Heart right ventricle (tissue), 16 donors: ENCODE data around the gene CBX1. TPM values are rescaled to one million over a fixed set of nuclear protein-coding genes. Genes with fewer than 3 reads are reported as not detected.
A peak's percentile ranks its signal among the peaks of the same experiment; 100 is the strongest.

Experiments used
- ATAC-seq, 8 donors: fragments of 200-7000 bp; cut with Tn5 transposase; one replicate each; pipeline ENCODE4 v1.9.1; 2020; ENCODE audit warnings: mild to moderate bottlenecking in 8 of 8, moderate library complexity in 8 of 8, moderate number of reproducible peaks in 1 of 8
- DNase-seq, 2 donors: peaks; one replicate each; pipeline ENCODE4 v3.0.0-alpha.2; 2020
- H3K27ac ChIP-seq, 10 donors: fragments of 200-600 bp; sonication (generic) in 2 of 10; one replicate each; pipeline versions ENCODE4 v1.5.0 to v1.8.0; 2020 to 2022; ENCODE audit warnings: mild to moderate bottlenecking in 3 of 10
- H3K27me3 ChIP-seq, 7 donors: fragments of 200-600 bp; one replicate each; pipeline ENCODE4 v1.8.0; 2021 to 2022; ENCODE audit warnings: mild to moderate bottlenecking in 2 of 7
- H3K36me3 ChIP-seq, 9 donors: fragments of 200-600 bp; sonication (generic) in 1 of 9; one replicate each; pipeline versions ENCODE4 v1.5.0 to v1.8.0; 2020 to 2022; ENCODE audit warnings: mild to moderate bottlenecking in 2 of 9
- H3K4me1 ChIP-seq, 9 donors: fragments of 200-600 bp; sonication (generic) in 1 of 9; one replicate each; pipeline versions ENCODE4 v1.5.0 to v1.8.0; 2020 to 2022; ENCODE audit warnings: mild to moderate bottlenecking in 4 of 9
- H3K4me3 ChIP-seq, 10 donors: fragments of 200-600 bp; sonication (generic) in 2 of 10; one replicate each; pipeline versions ENCODE4 v1.5.0 to v1.8.0; 2020 to 2022; ENCODE audit warnings: mild to moderate bottlenecking in 7 of 10, moderate library complexity in 2 of 10
- H3K9me3 ChIP-seq, 11 donors: fragments of 200-600 bp in 10 of 11; sonication (generic) in 2 of 11; one replicate each; pipeline versions ENCODE4 v1.5.0 to v1.8.0; 2013 to 2022; ENCODE audit warnings: mild to moderate bottlenecking in 2 of 11, control low read depth in 1 of 11, moderate library complexity in 1 of 11
- WGBS, 2 donors: extraction: QIAGEN DNeasy Blood & Tissue Kit; methylation state at CpG; one replicate each; pipeline ENCODE4 v1.1.7; 2013; ENCODE audit warnings: inconsistent platforms in 1 of 2; 5-methylcytosine and 5-hydroxymethylcytosine counted together
- intact Hi-C, 10 donors: fragments of 100-400 bp; cut with DNase I; formaldehyde crosslinking; loops; one replicate each; pipeline versions ENCODE4 v1.11.1 to v1.14.2; 2022
- polyA plus RNA-seq, 2 donors: library from polyadenylated mRNA; stranded (reverse); fragments of 200-250 nt; gene quantifications; one replicate each; pipeline ENCODE4 v1.2.3, GENCODE V29; 2013
- total RNA-seq, 10 donors: library from RNA; stranded (reverse); fragmentation: NEBNext Ultra II Directional in 3 of 10; extraction: Animal tissue kit (Norgen Biotek cat#: 25700) in 3 of 10; gene quantifications; one replicate each; pipeline versions ENCODE4 v1.2.1 to v1.2.4, GENCODE V29; 2021 to 2023
- TF ChIP-seq, protein P1 (sequence below), 9 donors: fragments of 200-600 bp; sonication (generic) in 2 of 9; IDR thresholded peaks; one replicate each; pipeline versions ENCODE4 v1.5.0 to v1.8.0; 2021 to 2022; ENCODE audit warnings: antibody characterized with exemption in 9 of 9, mild to moderate bottlenecking in 5 of 9, moderate library complexity in 1 of 9
- donor health status: Arrhythmogenic right ventricular cardiomyopathy.
- donor health status: ischemic (EF 13 %, LVEDD 7.1; RV severe dilation, severe dysfunction).
- donor health status: healthy with polysubstance abuse.
- donor health status: DM: no; HTN: yes; CAD: no.
- donor health status: DM: no; HTN: no; CAD: no.
- donor health status: ischemic (EF 25% LVEDD 6.9; RV normal size, moderate dysfunction).
- donor health status: ischemic (EF 25% LVEDD 5.7; RV mildly dilated, moderate dysfunction).
- donor health status: healthy.
- donor health status: DM: yes; HTN: yes; CAD: no.
- donor health status: Ischemic cardiomyopathy.
- donor health status: ischemic (EF 35%, LVEDD 5.7; RV mildly dilated, moderate dysfunction).
- donor health status: nonischemic (EF 11% LVEDD 7.7; RV severe dilation, severe dysfunction).
- donor health status: DM: yes; HTN: yes; CAD: no.
- donor health status: PGD.
- donor health status: ischemic (EF 29% LVEDD 5.4; RV normal size, mild dysfunction).
- donor health status: nonischemic (EF 23%, LVEDD 6.1; RV moderate dilation, normal function).

Gene CBX1
- total and polyA plus RNA-seq, 12 donors = 19.8 to 40.8 (median 35.9) TPM

DNA sequence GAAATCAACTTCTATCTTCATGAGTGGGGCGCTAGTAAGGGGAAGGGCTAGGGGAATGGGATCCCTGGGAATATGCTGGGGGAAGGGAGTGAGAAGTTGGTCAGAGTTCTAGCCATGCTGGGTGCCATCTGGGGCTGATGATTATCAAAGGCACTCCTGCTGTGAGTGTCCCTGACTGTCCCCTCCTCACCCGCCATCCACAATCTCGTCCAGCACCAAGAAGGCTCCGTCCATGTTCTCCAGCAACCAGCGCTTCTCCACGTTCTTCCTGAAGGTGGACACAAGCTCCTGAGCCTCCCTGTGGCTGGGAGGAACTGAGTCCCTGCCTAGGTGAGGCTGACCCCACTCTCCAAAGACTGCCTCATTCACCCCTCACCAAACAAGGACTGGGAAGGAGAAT, 69.3 kb downstream of the CBX1 start:
- 89% methylated on average over 6 of the region's 6 CpGs for WGBS, 2 donors
- DNase-seq (no peak), ATAC-seq (no peak)
- intact Hi-C loops = loop anchor here in 1 of 10 donors (10.0 kb wide), 1 partner anchor 803 kb away; the partner anchor contains the start of gene CALCOCO2
- Histone ChIP-seq H3K27ac (no peak overlapping the region), H3K27me3 (peaks cover 0 to 7% (median 0%) of the 10 kb centered on the region in 7 donors), H3K4me3 (no peak overlapping the region), H3K36me3 (peaks cover 0 to 21% (median 0%) of the 10 kb centered on the region in 9 donors), H3K4me1 (peaks cover 7 to 30% (median 17%) of the 10 kb centered on the region in 9 donors), H3K9me3 (no peaks in the 10 kb centered on the region)
- TF ChIP-seq, protein P1, sequence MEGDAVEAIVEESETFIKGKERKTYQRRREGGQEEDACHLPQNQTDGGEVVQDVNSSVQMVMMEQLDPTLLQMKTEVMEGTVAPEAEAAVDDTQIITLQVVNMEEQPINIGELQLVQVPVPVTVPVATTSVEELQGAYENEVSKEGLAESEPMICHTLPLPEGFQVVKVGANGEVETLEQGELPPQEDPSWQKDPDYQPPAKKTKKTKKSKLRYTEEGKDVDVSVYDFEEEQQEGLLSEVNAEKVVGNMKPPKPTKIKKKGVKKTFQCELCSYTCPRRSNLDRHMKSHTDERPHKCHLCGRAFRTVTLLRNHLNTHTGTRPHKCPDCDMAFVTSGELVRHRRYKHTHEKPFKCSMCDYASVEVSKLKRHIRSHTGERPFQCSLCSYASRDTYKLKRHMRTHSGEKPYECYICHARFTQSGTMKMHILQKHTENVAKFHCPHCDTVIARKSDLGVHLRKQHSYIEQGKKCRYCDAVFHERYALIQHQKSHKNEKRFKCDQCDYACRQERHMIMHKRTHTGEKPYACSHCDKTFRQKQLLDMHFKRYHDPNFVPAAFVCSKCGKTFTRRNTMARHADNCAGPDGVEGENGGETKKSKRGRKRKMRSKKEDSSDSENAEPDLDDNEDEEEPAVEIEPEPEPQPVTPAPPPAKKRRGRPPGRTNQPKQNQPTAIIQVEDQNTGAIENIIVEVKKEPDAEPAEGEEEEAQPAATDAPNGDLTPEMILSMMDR (IDR thresholded peaks at IDR 0.05) = no peak

DNA sequence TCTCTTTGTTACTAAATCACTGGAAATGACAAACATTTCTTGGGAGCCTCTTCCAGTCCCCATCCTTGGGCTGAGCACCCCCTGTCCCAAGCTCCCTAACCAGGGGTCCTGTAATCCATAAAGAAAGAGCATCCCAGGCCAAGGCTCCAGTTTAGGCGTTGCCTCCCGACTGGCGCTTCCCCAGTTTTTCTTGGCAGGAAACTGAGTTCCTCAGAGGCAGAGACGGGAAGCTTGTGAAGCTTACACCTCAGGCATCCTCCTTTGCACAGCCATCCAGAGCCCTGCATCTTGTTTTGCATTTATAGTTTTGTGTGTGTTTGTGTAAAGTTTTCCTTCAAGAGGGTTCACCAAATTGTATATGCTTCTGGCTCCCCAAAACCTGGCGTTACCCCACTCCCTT, 70.7 kb downstream of the CBX1 start:
- peaks cover 0 to 21% (median 0%) of the 10 kb centered on the region in 9 donors for H3K36me3 ChIP-seq
- intact Hi-C loops = loop anchor here in 1 of 10 donors (10.0 kb wide), 1 partner anchor 804 kb away; the partner anchor contains the start of gene CALCOCO2
- peak in 1 of 8 donors; percentile 10 for ATAC-seq
- 34 to 58% methylated on average over 5 of the region's 5 CpGs for WGBS, 2 donors
- H3K4me3 ChIP-seq = no peak overlapping the region
- peak overlapping the region in 5 of 10 donors; percentile 26 to 65 (median 49) for H3K27ac ChIP-seq
- H3K27me3 ChIP-seq = no peaks in the 10 kb centered on the region
- DNase-seq = peak in 1 of 2 donors; percentile 44
- TF ChIP-seq, protein P1 (IDR thresholded peaks at IDR 0.05) = no peak
- H3K9me3 ChIP-seq = no peaks in the 10 kb centered on the region
- H3K4me1 ChIP-seq = peaks cover 4 to 37% (median 25%) of the 10 kb centered on the region in 9 donors

DNA sequence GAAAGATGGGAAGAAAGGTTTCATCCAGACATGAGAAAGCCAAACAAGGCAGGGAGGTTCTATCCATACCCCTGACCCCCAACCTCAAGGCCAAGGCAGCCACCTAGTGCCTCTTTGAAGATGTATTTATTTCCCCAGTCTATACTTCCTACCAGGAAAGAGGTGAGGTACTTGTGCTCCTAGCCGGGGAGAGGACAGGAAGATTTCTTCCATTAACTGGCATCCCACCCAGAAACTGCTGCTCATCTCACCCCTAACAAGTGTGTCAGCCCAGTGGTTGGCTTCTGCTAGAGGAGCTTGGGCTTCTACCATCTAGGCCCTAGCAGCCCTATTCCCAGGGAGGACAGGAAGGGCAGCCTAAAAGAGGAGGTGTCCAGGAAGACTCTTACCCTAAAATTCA, 72.5 kb downstream of the CBX1 start:
- TF ChIP-seq, protein P1 (IDR thresholded peaks at IDR 0.05) = no peak
- intact Hi-C loops = loop anchor here in 8 of 10 donors (5.0 to 10.0 kb wide), 5 partner anchors 99 to 589 kb away; partner anchors contain the start of genes HOXB8 (in 6 of the 8) and HOXB7 (in 5 of the 8)
- WGBS, 2 donors = 58 to 71% methylated on average over 1 of the region's 1 CpG
- peaks cover 0 to 8% (median 4%) of the 10 kb centered on the region in 7 donors for H3K27me3 ChIP-seq
- H3K36me3 ChIP-seq = peaks cover 0 to 20% (median 0%) of the 10 kb centered on the region in 9 donors
- H3K4me1 ChIP-seq = peaks cover 11 to 52% (median 39%) of the 10 kb centered on the region in 9 donors
- DNase-seq (no peak), ATAC-seq (no peak)
- no peaks in the 10 kb centered on the region for H3K9me3 ChIP-seq
- no peak overlapping the region for H3K4me3 ChIP-seq
- no peak overlapping the region for H3K27ac ChIP-seq

DNA sequence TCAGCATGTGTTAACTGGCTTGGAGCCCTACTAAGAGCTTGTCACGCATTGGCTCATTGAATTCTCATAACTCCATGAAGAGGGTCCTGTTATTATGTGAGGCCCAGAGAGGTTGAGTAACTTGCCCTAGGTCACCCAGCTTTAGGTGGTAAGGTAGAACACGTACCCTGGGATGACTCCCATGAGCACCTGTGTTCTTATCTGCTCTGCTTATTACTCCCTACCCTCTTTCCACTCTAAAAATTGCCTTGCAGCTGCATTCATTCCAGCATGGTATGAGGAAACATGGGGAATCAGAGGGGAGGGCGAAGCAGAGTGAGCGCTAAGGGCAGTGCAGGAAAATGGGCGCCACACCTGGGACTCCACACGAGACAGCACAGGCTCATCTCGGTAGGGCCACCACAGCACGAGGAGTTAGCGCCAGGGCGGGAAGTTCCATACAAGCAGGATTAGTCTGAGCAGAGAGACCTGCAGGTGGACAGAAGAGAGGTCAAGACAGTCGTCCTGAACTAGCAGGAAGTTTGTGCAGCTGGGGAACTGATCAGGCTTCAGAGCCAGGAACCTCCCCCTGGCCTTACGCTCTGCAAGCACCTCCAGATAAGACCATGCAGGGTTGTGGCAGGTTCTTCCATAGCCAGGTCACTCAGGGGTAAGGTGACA, 73.8 kb downstream of the CBX1 start:
- no peak overlapping the region for H3K4me3 ChIP-seq
- 75 to 85% methylated on average over 12 of the region's 12 CpGs for WGBS, 2 donors
- no peaks in the 10 kb centered on the region for H3K9me3 ChIP-seq
- no peak for DNase-seq
- peaks cover 18 to 61% (median 46%) of the 10 kb centered on the region in 9 donors for H3K4me1 ChIP-seq
- intact Hi-C loops = loop anchor here in 9 of 10 donors (2.0 to 10.0 kb wide), 7 partner anchors 47 to 590 kb away; partner anchors contain the start of genes HOXB8 (in 6 of the 9) and HOXB7 (in 5 of the 9)
- no peak for ATAC-seq
- peaks cover 0 to 19% (median 13%) of the 10 kb centered on the region in 7 donors for H3K27me3 ChIP-seq
- TF ChIP-seq, protein P1 (IDR thresholded peaks at IDR 0.05) = no peak
- H3K36me3 ChIP-seq = peaks cover 0 to 8% (median 0%) of the 10 kb centered on the region in 9 donors
- H3K27ac ChIP-seq = no peak overlapping the region
